BLaER1 treated with 17β-estradiol and CSF1 and Interleukin-3, amounts not matched to agents 10 nM and 100 nM (cell line): ENCODE data around the gene DEDD.

Experiments
- H3K27ac ChIP-seq, 11 experiments: shearing (Covaris generic); formaldehyde crosslinking; 2 replicates each; pipeline ENCODE4 v1.8.1; 2022
- H3K27me3 ChIP-seq, 11 experiments: shearing (Covaris generic); formaldehyde crosslinking; 2 replicates each; pipeline ENCODE4 v1.8.1; 2022
- H3K36me3 ChIP-seq, 11 experiments: shearing (Covaris generic); formaldehyde crosslinking; 2 replicates each; pipeline ENCODE4 v1.8.1; 2022
- H3K4me1 ChIP-seq, 10 experiments: shearing (Covaris generic); formaldehyde crosslinking; 2 replicates each; pipeline ENCODE4 v1.8.1; 2022
- H3K4me2 ChIP-seq, 11 experiments: shearing (Covaris generic); formaldehyde crosslinking; 2 replicates each; pipeline ENCODE4 v1.8.1; 2022
- H3K4me3 ChIP-seq, 10 experiments: shearing (Covaris generic); formaldehyde crosslinking; 2 replicates each; pipeline ENCODE4 v1.8.1; 2022
- H3K9ac ChIP-seq, 11 experiments: shearing (Covaris generic); formaldehyde crosslinking; 2 replicates each; pipeline ENCODE4 v1.8.1; 2022
- H3K9me3 ChIP-seq, 11 experiments: shearing (Covaris generic); formaldehyde crosslinking; replicated peaks in 1 of 11; 2 replicates each; pipeline ENCODE4 v1.8.1; 2022
- H4K20me1 ChIP-seq, 11 experiments: shearing (Covaris generic); formaldehyde crosslinking; 2 replicates each; pipeline ENCODE4 v1.8.1; 2022
- Cebpa-rat ChIP-seq, 11 experiments: shearing (Covaris generic); IDR thresholded peaks; 2 replicates each; pipeline ENCODE4 v1.8.1; 2022

The DEDD gene

DNA sequence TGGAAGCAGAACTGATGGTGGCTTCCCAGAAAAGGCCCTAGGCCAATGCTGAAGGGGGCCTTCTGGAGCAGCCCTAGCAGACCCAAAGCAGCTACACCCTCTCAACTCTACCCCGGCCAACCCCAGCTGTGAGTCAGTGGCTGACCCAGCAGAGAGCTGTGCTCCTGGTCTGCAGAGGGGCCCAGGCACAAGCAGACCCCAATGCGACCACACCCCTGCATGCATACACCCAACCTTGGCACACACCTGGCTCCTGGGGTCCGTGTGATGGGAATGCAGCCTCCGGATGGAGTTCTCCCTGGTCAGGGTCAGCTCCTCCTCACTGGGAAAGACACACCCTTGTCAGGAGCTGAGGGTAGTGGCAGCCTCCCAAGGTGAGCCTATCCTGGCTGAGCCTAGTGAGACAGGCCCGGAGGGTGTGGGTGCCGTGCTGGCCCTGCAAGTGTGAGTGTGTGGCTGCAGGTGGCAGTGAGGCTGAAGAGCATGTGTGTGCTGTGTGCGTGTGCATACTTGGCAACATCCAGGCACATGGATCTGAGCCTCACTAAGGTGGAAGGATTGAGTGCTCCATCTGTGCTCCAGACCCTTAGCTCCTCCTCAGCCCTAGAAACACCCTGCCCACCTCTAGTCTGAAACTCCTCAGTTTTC is 58.9 kb downstream of the DEDD start:
- peaks cover 0 to 9% (median 6%) of the 10 kb centered on the region in 11 experiments; a peak in 5 of 22 replicates for H3K9me3 ChIP-seq
- peaks cover 27 to 51% (median 39%) of the 10 kb centered on the region in 10 experiments for H3K4me1 ChIP-seq
- no peak for TF ChIP-seq Cebpa-rat (IDR thresholded peaks at IDR 0.05)
- peak overlapping the region in 2 of 11 experiments; percentile 30 to 44; a peak in 4 of 22 replicates for H3K27ac ChIP-seq
- H4K20me1 ChIP-seq: no peaks in the 10 kb centered on the region
- no peak overlapping the region for H3K4me3 ChIP-seq
- no peaks in the 10 kb centered on the region for H3K27me3 ChIP-seq
- 0 out of 22 replicates have a peak overlapping the region, but pooled peaks of 1 of the 11 experiments have one; percentile 17 for H3K9ac ChIP-seq
- H3K36me3 ChIP-seq: no peaks in the 10 kb centered on the region
- peak overlapping the region in 7 of 11 experiments; percentile 3 to 61 (median 42); a peak in 8 of 22 replicates for H3K4me2 ChIP-seq

- Histone ChIP-seq H3K4me1 (peaks cover 31 to 53% (median 43%) of the 10 kb centered on the region in 10 experiments), H3K9ac (0 out of 22 replicates have a peak overlapping the region, but pooled peaks of 1 of the 11 experiments have one; percentile 17), H3K4me3 (no peak overlapping the region), H3K4me2 (peak overlapping the region in 7 of 11 experiments; percentile 3 to 61 (median 42); a peak in 8 of 22 replicates), H4K20me1 (peaks cover 0 to 3% (median 0%) of the 10 kb centered on the region in 11 experiments; a peak in 4 of 22 replicates), H3K27me3 (no peaks in the 10 kb centered on the region), H3K36me3 (no peaks in the 10 kb centered on the region), H3K9me3 (peaks cover 0 to 9% (median 6%) of the 10 kb centered on the region in 11 experiments; a peak in 5 of 22 replicates), H3K27ac (peak overlapping the region in 2 of 11 experiments; percentile 30 to 44; a peak in 5 of 22 replicates)
- no peak for TF ChIP-seq Cebpa-rat (IDR thresholded peaks at IDR 0.05)
Measured at GRCh38 chr1:161072751-161073449, 59.6 kb downstream of the DEDD start.

DNA sequence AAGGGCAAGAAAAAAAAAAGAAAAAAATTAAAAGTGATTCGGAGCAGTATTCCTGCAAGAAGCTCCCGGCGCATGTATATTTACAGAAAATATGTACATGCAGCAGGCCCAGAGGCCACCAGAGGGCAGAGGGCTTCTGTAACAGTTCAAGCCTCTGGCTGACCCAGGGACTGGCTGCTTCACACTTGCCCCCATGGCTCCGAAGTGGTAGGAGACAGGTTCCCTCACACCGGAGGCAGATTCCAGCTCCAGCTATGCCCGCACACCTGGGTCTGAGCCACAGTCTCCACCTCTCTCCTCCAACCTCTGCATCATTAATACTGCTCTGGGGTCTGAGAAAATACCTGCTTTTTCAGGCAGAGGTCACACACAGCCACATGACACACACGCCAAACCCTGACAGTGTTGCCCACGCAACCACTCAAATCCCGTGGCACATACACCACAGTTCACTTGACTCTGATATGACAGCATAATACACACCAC is 60.5 kb downstream of the DEDD start:
- peaks cover 41 to 63% (median 53%) of the 10 kb centered on the region in 10 experiments for H3K4me1 ChIP-seq
- H3K9ac ChIP-seq: no peak overlapping the region
- H3K9me3 ChIP-seq: peaks cover 0 to 9% (median 6%) of the 10 kb centered on the region in 11 experiments; a peak in 5 of 22 replicates
- H4K20me1 ChIP-seq: peaks cover 0 to 11% (median 3%) of the 10 kb centered on the region in 11 experiments; a peak in 10 of 22 replicates
- TF ChIP-seq Cebpa-rat (IDR thresholded peaks at IDR 0.05): no peak
- no peaks in the 10 kb centered on the region for H3K27me3 ChIP-seq
- peaks cover 2 to 4% (median 2%) of the 10 kb centered on the region in 11 experiments; a peak in 14 of 22 replicates for H3K36me3 ChIP-seq
- no peak overlapping the region for H3K27ac ChIP-seq
- H3K4me3 ChIP-seq: no peak overlapping the region
- peak overlapping the region in 9 of 11 experiments; percentile 21 to 100 (median 95); a peak in 9 of 22 replicates for H3K4me2 ChIP-seq
